HEK293 (cell line): ENCODE measurements around the gene SLC2A9.
"Not testable (repeated sequence)": the region's sequence is repeated elsewhere in the genome, so short reads cannot be mapped to it uniquely, and the experiment has no call there.

Experiments
- CTCF ChIA-PET: fragments of 350-600 bp; formaldehyde crosslinking; extraction: SDS; loops from one replicate; lab custom pipeline; 2021; ENCODE audit warnings: antibody characterized with exemption; lab: Yijun Ruan, JAX
- POLR2A ChIA-PET: fragments of 300-600 bp; formaldehyde crosslinking; extraction: SDS; loops from one replicate; lab custom pipeline; 2020; ENCODE audit warnings: antibody characterized with exemption, inconsistent platforms; lab: Yijun Ruan, JAX
- H3K27ac ChIP-seq: fragments of 200-500 bp; sonication (Bioruptor generic); 2 replicates; pipeline ENCODE4 v1.5.1; 2014; ENCODE audit warnings: low read depth, low read length, control low read depth, inconsistent platforms; ENCODE audit errors: extremely low read depth
- H3K36me3 ChIP-seq, 2 experiments: fragments of 200-500 bp in 1 of 2; sonication (Bioruptor generic) in 1 of 2; 1 replicate in 1 of 2; 2 replicates in 1 of 2; pipeline ENCODE4 v1.5.1; 2014 to 2017; ENCODE audit warnings: inconsistent platforms in 2 of 2, low read length in 2 of 2; ENCODE audit not compliant: control insufficient read depth in 2 of 2, insufficient read depth in 1 of 2
- H3K4me1 ChIP-seq: fragments of 200-500 bp; sonication (Bioruptor generic); 2 replicates; pipeline ENCODE4 v1.5.1; 2014; ENCODE audit warnings: mild to moderate bottlenecking, low read length, inconsistent platforms; ENCODE audit not compliant: control insufficient read depth, insufficient read depth
- H3K4me3 ChIP-seq: 2 replicates; pipeline ENCODE4 v1.5.1; 2011; ENCODE audit warnings: low read depth, mild to moderate bottlenecking, control low read depth, low read length, moderate library complexity
- H3K9me3 ChIP-seq: fragments of 200-500 bp; sonication (Bioruptor generic); 2 replicates; pipeline ENCODE4 v1.5.1; 2014; ENCODE audit warnings: low read depth, low read length, inconsistent platforms; ENCODE audit not compliant: control insufficient read depth, insufficient read depth
- BCL11A ChIP-seq: fragments of 450-650 bp; formaldehyde crosslinking; IDR thresholded peaks from 2 replicates; pipeline ENCODE4 v1.5.1; 2016; ENCODE audit warnings: low read depth, missing biosample characterization, missing genetic modification characterization
- BCL11B ChIP-seq: fragments of 450-650 bp; formaldehyde crosslinking; IDR thresholded peaks from 2 replicates; pipeline ENCODE4 v1.5.1; 2016; ENCODE audit warnings: low read depth, missing biosample characterization, missing genetic modification characterization
- BCL6B ChIP-seq: fragments of 450-650 bp; formaldehyde crosslinking; IDR thresholded peaks from 2 replicates; pipeline ENCODE4 v1.5.1; 2017; ENCODE audit warnings: missing biosample characterization, missing genetic modification characterization
- GFI1B ChIP-seq: fragments of 450-650 bp; formaldehyde crosslinking; IDR thresholded peaks from 2 replicates; pipeline ENCODE4 v1.5.1; 2016; ENCODE audit warnings: missing biosample characterization, missing genetic modification characterization
- INSM2 ChIP-seq: fragments of 450-650 bp; formaldehyde crosslinking; IDR thresholded peaks from 2 replicates; pipeline ENCODE4 v1.5.1; 2016; ENCODE audit warnings: missing biosample characterization, missing genetic modification characterization
- ZBTB1 ChIP-seq: fragments of 450-650 bp; formaldehyde crosslinking; IDR thresholded peaks from 2 replicates; pipeline ENCODE4 v1.5.1; 2016; ENCODE audit warnings: missing biosample characterization, missing genetic modification characterization
- ZNF121 ChIP-seq: fragments of 450-650 bp; formaldehyde crosslinking; IDR thresholded peaks from 2 replicates; pipeline ENCODE4 v1.5.1; 2016; ENCODE audit warnings: missing biosample characterization, missing genetic modification characterization
- ZNF157 ChIP-seq: fragments of 450-650 bp; formaldehyde crosslinking; IDR thresholded peaks from 2 replicates; pipeline ENCODE4 v1.5.1; 2016; ENCODE audit warnings: missing biosample characterization, missing genetic modification characterization
- ZNF202 ChIP-seq: fragments of 450-650 bp; formaldehyde crosslinking; IDR thresholded peaks from 2 replicates; pipeline ENCODE4 v1.5.1; 2016; ENCODE audit warnings: missing biosample characterization, missing genetic modification characterization, borderline replicate concordance
- ZNF324 ChIP-seq: fragments of 450-650 bp; formaldehyde crosslinking; IDR thresholded peaks from 2 replicates; pipeline ENCODE4 v1.5.1; 2016; ENCODE audit warnings: missing biosample characterization, missing genetic modification characterization
- ZNF423 ChIP-seq: fragments of 450-650 bp; formaldehyde crosslinking; IDR thresholded peaks from 2 replicates; pipeline ENCODE4 v1.5.1; 2016; ENCODE audit warnings: missing biosample characterization, missing genetic modification characterization
- ZNF600 ChIP-seq: fragments of 450-650 bp; formaldehyde crosslinking; IDR thresholded peaks from 2 replicates; pipeline ENCODE4 v1.5.1; 2016; ENCODE audit warnings: missing biosample characterization, missing genetic modification characterization
- ZNF704 ChIP-seq: fragments of 450-650 bp; formaldehyde crosslinking; IDR thresholded peaks from 2 replicates; pipeline ENCODE4 v1.5.1; 2016; ENCODE audit warnings: missing biosample characterization, missing genetic modification characterization
- ZNF776 ChIP-seq: fragments of 450-650 bp; formaldehyde crosslinking; IDR thresholded peaks from 2 replicates; pipeline ENCODE4 v1.5.0; 2017; ENCODE audit warnings: missing biosample characterization, missing genetic modification characterization, borderline replicate concordance

The SLC2A9 gene

GRCh38 chr4:9800848-9801247 lies 220.4 kb downstream of the SLC2A9 start:
- TF ChIP-seq ZNF121 (tag by site-specific recombination) (no peak), ZNF776 (tag by site-specific recombination) (no peak), ZNF202 (tag by site-specific recombination) (no peak), ZNF600 (tag by site-specific recombination) (no peak), ZNF157 (tag by site-specific recombination) (no peak), BCL11B (tag by site-specific recombination) (no peak), GFI1B (tag by site-specific recombination) (no peak), ZBTB1 (tag by site-specific recombination) (no peak), BCL11A (no peak), ZNF423 (tag by site-specific recombination) (no peak), BCL6B (no peak)
- Histone ChIP-seq H3K4me1 (no peaks in the 10 kb centered on the region), H3K4me3 (no peak overlapping the region), H3K27ac (no peak overlapping the region), H3K9me3 (no peaks in the 10 kb centered on the region), H3K36me3 (no peaks in the 10 kb centered on the region)
- POLR2A ChIA-PET = no interaction called here
- CTCF ChIA-PET = interaction anchor here (0.9 kb wide), 1 partner anchor 97 kb away, joined by 3 read pairs; no protein-coding TSS in a partner anchor

- H3K36me3 ChIP-seq, POLR2A ChIA-PET, H3K9me3 ChIP-seq, H3K4me1 ChIP-seq, H3K27ac ChIP-seq, H3K4me3 ChIP-seq: not testable (repeated sequence)
- CTCF ChIA-PET = interaction anchor here (1.4 to 1.5 kb wide), 2 partner anchors 32 to 218 kb away, joined by 3 read pairs; no protein-coding TSS in a partner anchor
These were observed 224.7 kb downstream of the SLC2A9 start for GRCh38 chr4:9796641-9797040.

GRCh38 chr4:9792381-9792780 lies 228.9 kb downstream of the SLC2A9 start:
- TF ChIP-seq ZNF324 (no peak), INSM2 (tag by site-specific recombination) (no peak), ZNF704 (tag by site-specific recombination) (no peak), ZNF423 (tag by site-specific recombination) (no peak)
- TF ChIP-seq, all 188 proteins: peak for 0
- no peaks in the 10 kb centered on the region for H3K4me1 ChIP-seq
- no peaks in the 10 kb centered on the region for H3K36me3 ChIP-seq
- H3K4me3 ChIP-seq = no peak overlapping the region
- H3K27ac ChIP-seq = no peak overlapping the region
- ChIA-PET CTCF (no interaction called here), POLR2A (no interaction called here)
- H3K9me3 ChIP-seq = no peaks in the 10 kb centered on the region

- H3K4me3 ChIP-seq, H3K27ac ChIP-seq, H3K9me3 ChIP-seq, CTCF ChIA-PET, POLR2A ChIA-PET, H3K4me1 ChIP-seq, H3K36me3 ChIP-seq: not testable (repeated sequence)
These were observed 235.4 kb downstream of the SLC2A9 start for GRCh38 chr4:9785891-9786290.
